Measurements from ENCODE around the gene FMO3. TPM values are rescaled to one million over a fixed set of nuclear protein-coding genes. Genes with fewer than 3 reads are reported as not detected.

Gene FMO3
- total RNA-seq, 4 donors from 2014 or later: 3.2 to 16.5 (median 5.9) TPM

DNA sequence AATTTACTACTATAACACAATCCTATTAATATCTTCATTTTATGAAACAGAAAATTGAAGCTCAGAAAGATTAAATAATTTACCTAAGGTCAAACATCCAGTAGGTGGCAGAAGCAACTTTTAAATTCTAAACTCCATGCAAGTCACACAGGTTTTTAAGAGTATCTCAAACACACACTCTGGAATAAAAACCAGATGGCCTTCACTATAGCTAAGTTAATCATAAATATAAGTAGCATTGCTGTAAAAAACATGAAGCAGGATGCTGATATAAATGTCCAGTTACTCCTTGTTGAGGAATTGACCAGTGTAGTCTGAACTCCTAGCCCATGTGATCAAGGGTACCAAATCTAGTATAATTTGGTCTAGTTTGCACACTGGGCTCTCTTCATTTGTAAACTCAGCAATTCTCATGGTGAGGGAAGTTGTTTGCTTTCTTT is 9.4 kb upstream of the FMO3 start:
- TF ChIP-seq, protein P1, sequence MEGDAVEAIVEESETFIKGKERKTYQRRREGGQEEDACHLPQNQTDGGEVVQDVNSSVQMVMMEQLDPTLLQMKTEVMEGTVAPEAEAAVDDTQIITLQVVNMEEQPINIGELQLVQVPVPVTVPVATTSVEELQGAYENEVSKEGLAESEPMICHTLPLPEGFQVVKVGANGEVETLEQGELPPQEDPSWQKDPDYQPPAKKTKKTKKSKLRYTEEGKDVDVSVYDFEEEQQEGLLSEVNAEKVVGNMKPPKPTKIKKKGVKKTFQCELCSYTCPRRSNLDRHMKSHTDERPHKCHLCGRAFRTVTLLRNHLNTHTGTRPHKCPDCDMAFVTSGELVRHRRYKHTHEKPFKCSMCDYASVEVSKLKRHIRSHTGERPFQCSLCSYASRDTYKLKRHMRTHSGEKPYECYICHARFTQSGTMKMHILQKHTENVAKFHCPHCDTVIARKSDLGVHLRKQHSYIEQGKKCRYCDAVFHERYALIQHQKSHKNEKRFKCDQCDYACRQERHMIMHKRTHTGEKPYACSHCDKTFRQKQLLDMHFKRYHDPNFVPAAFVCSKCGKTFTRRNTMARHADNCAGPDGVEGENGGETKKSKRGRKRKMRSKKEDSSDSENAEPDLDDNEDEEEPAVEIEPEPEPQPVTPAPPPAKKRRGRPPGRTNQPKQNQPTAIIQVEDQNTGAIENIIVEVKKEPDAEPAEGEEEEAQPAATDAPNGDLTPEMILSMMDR (IDR thresholded peaks at IDR 0.05): no peak
- no peak for ATAC-seq (ENCODE audit: low FRiP score)

DNA sequence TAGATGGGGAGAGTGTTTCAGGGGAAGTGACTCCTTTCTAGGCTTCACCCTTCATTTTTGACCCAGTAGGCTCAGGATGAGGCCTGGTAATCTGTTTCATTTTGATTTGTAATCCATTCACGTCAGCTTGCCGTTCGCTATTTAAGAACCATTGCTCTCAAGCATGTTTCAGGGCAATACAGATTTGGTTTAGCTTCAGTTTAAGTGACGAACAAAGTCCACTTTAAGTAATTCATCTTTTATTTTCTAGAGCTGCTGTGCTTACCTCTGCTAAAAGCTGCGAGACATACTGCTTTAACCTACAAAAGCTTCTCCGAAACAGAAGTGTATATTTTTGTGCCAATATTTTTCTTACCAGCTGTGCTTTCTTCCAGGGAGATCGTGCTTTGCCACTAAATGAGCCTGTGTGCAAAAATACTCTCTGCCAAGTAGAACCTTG is 8.9 kb upstream of the FMO3 start:
- ATAC-seq (ENCODE audit: low FRiP score) (no peak), DNase-seq (ENCODE audit: low spot score) (no peak)
- TF ChIP-seq, protein P1 (IDR thresholded peaks at IDR 0.05): no peak

More for the DNA sequence above, 9.4 kb upstream of the FMO3 start:
- no peak for DNase-seq (ENCODE audit: low spot score)

DNA sequence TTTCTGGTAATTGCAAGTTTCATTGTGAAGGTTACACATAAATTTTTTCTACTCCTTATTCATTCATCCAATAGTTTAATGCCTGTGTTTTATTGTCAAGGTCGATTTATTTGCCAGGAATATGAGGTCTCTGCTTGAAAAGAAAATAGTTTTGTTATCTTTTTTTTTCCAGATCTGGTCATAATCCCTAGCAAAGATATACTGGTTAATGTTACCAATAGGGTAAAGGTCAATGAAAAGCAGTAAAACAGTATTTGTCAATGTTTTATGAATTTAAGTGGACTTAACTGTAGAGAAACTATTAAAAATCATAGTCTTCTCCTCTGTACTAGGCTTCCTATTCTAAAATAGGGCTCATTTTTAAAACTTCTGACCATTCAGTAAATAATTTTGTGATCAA is 8.1 kb upstream of the FMO3 start:
- no peak for ATAC-seq (ENCODE audit: low FRiP score)
- TF ChIP-seq, protein P1 (IDR thresholded peaks at IDR 0.05): no peak
- no peak for DNase-seq (ENCODE audit: low spot score)

DNA sequence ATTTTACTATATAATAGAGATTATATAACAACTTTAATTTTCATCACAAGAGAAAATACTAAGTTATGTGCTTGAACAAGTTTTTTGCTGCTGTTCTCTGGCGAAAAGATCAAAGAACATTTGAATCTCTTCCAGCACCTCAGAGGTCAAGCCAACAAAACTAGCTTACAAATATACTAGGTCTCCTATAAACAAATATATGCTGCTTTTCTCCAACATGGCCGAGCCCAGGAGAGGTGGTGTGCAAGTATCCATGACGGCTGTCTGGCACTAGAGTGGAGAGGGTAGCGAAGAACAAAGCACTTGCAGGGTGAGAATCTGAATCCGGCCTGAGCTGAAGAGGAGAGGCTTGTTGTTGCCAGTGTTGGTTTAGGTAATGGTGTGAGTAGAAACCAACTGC is 7.5 kb upstream of the FMO3 start:
- ATAC-seq (ENCODE audit: low FRiP score) (no peak), DNase-seq (ENCODE audit: low spot score) (no peak)
- TF ChIP-seq, protein P1 (IDR thresholded peaks at IDR 0.05): no peak

DNA sequence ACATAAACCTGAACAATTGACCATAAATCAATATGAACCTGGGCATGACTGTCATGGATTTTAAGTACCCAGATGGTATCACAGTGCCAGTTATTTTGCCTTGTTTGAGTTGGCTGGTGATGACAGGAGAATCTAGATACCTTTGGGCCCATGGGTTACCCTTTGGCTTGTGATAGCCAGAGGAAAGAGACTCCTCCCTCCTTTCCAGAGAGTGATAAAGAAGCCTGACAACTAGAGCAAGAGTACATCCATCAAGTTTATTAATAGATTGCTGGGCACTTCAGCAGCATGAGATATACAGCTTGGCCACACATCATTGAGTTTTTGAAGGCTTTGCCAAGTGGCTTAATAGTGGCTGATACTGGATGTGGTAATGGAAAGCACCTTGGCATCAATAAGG is 6.6 kb upstream of the FMO3 start:
- DNase-seq (ENCODE audit: low spot score) (no peak), ATAC-seq (ENCODE audit: low FRiP score) (no peak)
- TF ChIP-seq, protein P1 (IDR thresholded peaks at IDR 0.05): no peak

DNA sequence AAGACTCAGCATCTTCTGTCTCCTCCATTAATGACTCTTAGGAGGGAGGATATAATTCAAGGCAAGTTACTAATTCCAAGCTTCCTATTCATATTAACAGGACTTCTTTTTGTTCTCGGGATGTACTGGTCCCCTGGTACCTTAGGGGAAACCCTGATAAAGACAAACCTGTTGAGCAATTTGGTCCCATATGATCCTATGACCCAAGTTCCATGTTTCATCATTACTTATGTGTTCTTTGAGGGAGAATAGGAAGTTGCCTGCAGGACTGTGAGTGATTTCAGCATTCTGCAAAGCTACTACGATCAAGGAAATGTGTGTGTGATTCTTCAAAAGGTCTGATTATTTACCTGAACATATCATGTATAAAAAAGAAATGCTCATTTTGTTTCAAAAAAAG is 5.8 kb upstream of the FMO3 start:
- TF ChIP-seq, protein P1 (IDR thresholded peaks at IDR 0.05): no peak

DNA sequence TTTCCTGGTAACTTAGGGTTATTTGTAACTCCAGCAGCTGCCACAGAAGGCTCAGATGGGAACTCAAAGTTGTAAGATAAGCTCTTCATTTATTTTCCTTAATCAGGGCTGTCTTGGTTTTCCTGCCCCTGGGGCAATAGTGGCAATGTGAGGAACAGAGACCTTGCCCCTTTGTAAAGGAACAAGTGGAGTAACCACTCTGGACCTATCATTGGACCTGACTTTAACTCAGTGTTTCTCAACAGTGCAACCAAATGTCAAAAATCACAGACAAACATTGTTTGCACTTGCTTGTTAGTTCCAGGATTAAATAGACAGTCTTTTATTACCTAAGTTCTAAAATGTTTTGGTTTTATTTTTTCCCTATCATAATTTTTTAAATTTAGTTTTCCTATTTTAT is 2.8 kb upstream of the FMO3 start:
- TF ChIP-seq, protein P1 (IDR thresholded peaks at IDR 0.05): no peak
- ATAC-seq (ENCODE audit: low FRiP score) (no peak), DNase-seq (ENCODE audit: low spot score) (no peak)

More for the DNA sequence above, 5.8 kb upstream of the FMO3 start:
- no peak for DNase-seq (ENCODE audit: low spot score)
- no peak for ATAC-seq (ENCODE audit: low FRiP score)
